GM18520 (cell line): Measurements from ENCODE around the gene AXL.
"Not testable (repeated sequence)": the region's sequence is repeated elsewhere in the genome, so short reads cannot be mapped to it uniquely, and the experiment has no call there.

Source experiments
- ATAC-seq: cut with Tn5 transposase; IDR thresholded peaks from one replicate; pipeline ENCODE4 v1.9.1; 2021; ENCODE audit not compliant: unreplicated experiment

The AXL gene

GRCh38 chr19:41206456-41206855 is 12.6 kb upstream of the AXL start:
- ATAC-seq: no peak

GRCh38 chr19:41206926-41207750 is 11.9 kb upstream of the AXL start:
- ATAC-seq: no peak

- ATAC-seq: no peak
These were observed 4.9 kb upstream of the AXL start for GRCh38 chr19:41214161-41214560.

- no peak for ATAC-seq
These were observed 1.3 kb upstream of the AXL start for GRCh38 chr19:41217741-41218140.

- no peak for ATAC-seq
These were observed 791 bp upstream of the AXL start for GRCh38 chr19:41218249-41218614.

- ATAC-seq: no peak
These were observed 1.0 kb downstream of the AXL start for GRCh38 chr19:41219924-41220567.

- ATAC-seq: no peak
These were observed 1.8 kb downstream of the AXL start for GRCh38 chr19:41220811-41221210.

GRCh38 chr19:41221514-41222205 is 2.6 kb downstream of the AXL start:
- no peak for ATAC-seq

GRCh38 chr19:41222240-41222639 is 3.2 kb downstream of the AXL start:
- ATAC-seq: no peak

- no peak for ATAC-seq
These were observed 4.6 kb downstream of the AXL start for GRCh38 chr19:41223431-41224234.

GRCh38 chr19:41224632-41225031 is 5.6 kb downstream of the AXL start:
- no peak for ATAC-seq

- no peak for ATAC-seq
These were observed 6.4 kb downstream of the AXL start for GRCh38 chr19:41225238-41226052.

GRCh38 chr19:41226053-41226873 is 7.2 kb downstream of the AXL start:
- ATAC-seq: no peak

GRCh38 chr19:41226874-41227390 is 7.9 kb downstream of the AXL start:
- ATAC-seq: no peak

- ATAC-seq: no peak
These were observed 9.5 kb downstream of the AXL start for GRCh38 chr19:41228486-41228885.

GRCh38 chr19:41229338-41229737 is 10.3 kb downstream of the AXL start:
- ATAC-seq: not testable (repeated sequence)

- no peak for ATAC-seq
These were observed 11.2 kb downstream of the AXL start for GRCh38 chr19:41230067-41230857.

- ATAC-seq: no peak
These were observed 13.7 kb downstream of the AXL start for GRCh38 chr19:41232686-41233085.
